ENCODE data around the gene TMEM178B. TPM values are rescaled to one million over a fixed set of nuclear protein-coding genes. Genes with fewer than 3 reads are reported as not detected.

Gene TMEM178B
- polyA plus RNA-seq, 1 donor from 2014 or later = 40.7 TPM

- Histone ChIP-seq H3K27me3 (ENCODE audit: insufficient read depth, low read depth, low read length) (no peaks in the 10 kb centered on the region), H4K20me1 (ENCODE audit: insufficient read depth) (no peaks in the 10 kb centered on the region), H3K4me3 (ENCODE audit: low read length) (no peak overlapping the region), H3K27ac (ENCODE audit: low read length) (peak overlapping the region; percentile 39), H3K9me3 (ENCODE audit: low read length) (no peaks in the 10 kb centered on the region), H3K9me2 (ENCODE audit: insufficient read depth, low read length) (no peaks in the 10 kb centered on the region), H3K79me2 (replicated peaks; ENCODE audit: insufficient read depth, low read length) (peaks cover 16% of the 10 kb centered on the region), H3K9ac (ENCODE audit: low read length) (no peak overlapping the region), H3K4me2 (ENCODE audit: low read length) (no peak overlapping the region), H3K36me3 (ENCODE audit: insufficient read depth, low read length) (no peaks in the 10 kb centered on the region), H2AFZ (ENCODE audit: low read depth, low read length) (no peak overlapping the region), H3F3A (ENCODE audit: insufficient read depth, low read length, poor library complexity, severe bottlenecking) (no peaks in the 10 kb centered on the region)
- TF ChIP-seq EP300 (conservative IDR thresholded peaks at IDR 0.05; ENCODE audit: poor library complexity, severe bottlenecking) = peak; percentile 19
- no peak for TF ChIP-seq MXI1 (conservative IDR thresholded peaks at IDR 0.05; ENCODE audit: poor library complexity, severe bottlenecking)
- no peak for TF ChIP-seq CTCF (IDR thresholded peaks at IDR 0.05; ENCODE audit: poor library complexity, severe bottlenecking)
- no peak for TF ChIP-seq TAF1 (IDR thresholded peaks at IDR 0.05; ENCODE audit: low read depth)
- no peak for TF ChIP-seq SMC3 (conservative IDR thresholded peaks at IDR 0.05; ENCODE audit: poor library complexity)
- TF ChIP-seq POLR2AphosphoS5 (IDR thresholded peaks at IDR 0.05) = no peak
- TF ChIP-seq EZH2 (IDR thresholded peaks at IDR 0.05; ENCODE audit: borderline replicate concordance, insufficient read depth, low read length, poor library complexity, severe bottlenecking) = no peak
- no peak for TF ChIP-seq RAD21 (conservative IDR thresholded peaks at IDR 0.05)
Observed at GRCh38 chr7:141198194-141198958, 124.5 kb downstream of the TMEM178B start.

GRCh38 chr7:141200191-141201108 is 126.6 kb downstream of the TMEM178B start:
- no peak overlapping the region for H3K4me3 ChIP-seq (ENCODE audit: low read length)
- H2AFZ ChIP-seq (ENCODE audit: low read depth, low read length) = no peak overlapping the region
- TF ChIP-seq EP300 (conservative IDR thresholded peaks at IDR 0.05; ENCODE audit: poor library complexity, severe bottlenecking) (no peak), MXI1 (conservative IDR thresholded peaks at IDR 0.05; ENCODE audit: poor library complexity, severe bottlenecking) (no peak), EZH2 (IDR thresholded peaks at IDR 0.05; ENCODE audit: borderline replicate concordance, insufficient read depth, low read length, poor library complexity, severe bottlenecking) (no peak), CTCF (IDR thresholded peaks at IDR 0.05; ENCODE audit: poor library complexity, severe bottlenecking) (no peak), POLR2AphosphoS5 (IDR thresholded peaks at IDR 0.05) (no peak), RAD21 (conservative IDR thresholded peaks at IDR 0.05) (no peak), SMC3 (conservative IDR thresholded peaks at IDR 0.05; ENCODE audit: poor library complexity) (no peak), REST (IDR thresholded peaks at IDR 0.05; ENCODE audit: borderline replicate concordance) (no peak), TAF1 (IDR thresholded peaks at IDR 0.05; ENCODE audit: low read depth) (no peak)
- H3K27ac ChIP-seq (ENCODE audit: low read length) = no peak overlapping the region
- H3K4me2 ChIP-seq (ENCODE audit: low read length) = no peak overlapping the region
- H3F3A ChIP-seq (ENCODE audit: insufficient read depth, low read length, poor library complexity, severe bottlenecking) = no peaks in the 10 kb centered on the region
- no peaks in the 10 kb centered on the region for H3K9me2 ChIP-seq (ENCODE audit: insufficient read depth, low read length)
- peaks cover 16% of the 10 kb centered on the region for H3K79me2 ChIP-seq (replicated peaks; ENCODE audit: insufficient read depth, low read length)
- H4K20me1 ChIP-seq (ENCODE audit: insufficient read depth) = no peaks in the 10 kb centered on the region
- H3K27me3 ChIP-seq (ENCODE audit: insufficient read depth, low read depth, low read length) = no peaks in the 10 kb centered on the region
- no peaks in the 10 kb centered on the region for H3K9me3 ChIP-seq (ENCODE audit: low read length)
- no peaks in the 10 kb centered on the region for H3K36me3 ChIP-seq (ENCODE audit: insufficient read depth, low read length)
- H3K9ac ChIP-seq (ENCODE audit: low read length) = no peak overlapping the region

All from neural cell (in vitro differentiated cells).